GM06990 (cell line): ENCODE measurements around the gene RAB23.

Experiments used
- DNase-seq: peaks from one replicate; pipeline ENCODE4 v3.0.0-alpha.2; 2011; ENCODE audit not compliant: insufficient read length; ENCODE audit errors: extremely low read depth
- H3K27me3 ChIP-seq: replicated peaks from 2 replicates; pipeline ENCODE4 v1.6.0; 2011; ENCODE audit warnings: low read length; ENCODE audit not compliant: control insufficient read depth, insufficient read depth
- H3K36me3 ChIP-seq: 2 replicates; pipeline ENCODE4 v1.5.1; 2011; ENCODE audit warnings: low read length; ENCODE audit not compliant: control insufficient read depth, insufficient read depth
- H3K4me3 ChIP-seq: replicated peaks from 2 replicates; pipeline ENCODE4 v1.5.1; 2011; ENCODE audit warnings: low read depth, mild to moderate bottlenecking, control low read depth, low read length
- TF ChIP-seq, protein P1 (sequence below): IDR thresholded peaks from 2 replicates; pipeline ENCODE4 v1.5.1; 2011; ENCODE audit warnings: low read length, control low read depth, mild to moderate bottlenecking, inconsistent platforms; ENCODE audit not compliant: insufficient read depth, poor library complexity, severe bottlenecking

RAB23 gene

GRCh38 chr6:57195457-57195856, 26.6 kb downstream of the RAB23 start:
- no peak for DNase-seq
- TF ChIP-seq, protein P1, sequence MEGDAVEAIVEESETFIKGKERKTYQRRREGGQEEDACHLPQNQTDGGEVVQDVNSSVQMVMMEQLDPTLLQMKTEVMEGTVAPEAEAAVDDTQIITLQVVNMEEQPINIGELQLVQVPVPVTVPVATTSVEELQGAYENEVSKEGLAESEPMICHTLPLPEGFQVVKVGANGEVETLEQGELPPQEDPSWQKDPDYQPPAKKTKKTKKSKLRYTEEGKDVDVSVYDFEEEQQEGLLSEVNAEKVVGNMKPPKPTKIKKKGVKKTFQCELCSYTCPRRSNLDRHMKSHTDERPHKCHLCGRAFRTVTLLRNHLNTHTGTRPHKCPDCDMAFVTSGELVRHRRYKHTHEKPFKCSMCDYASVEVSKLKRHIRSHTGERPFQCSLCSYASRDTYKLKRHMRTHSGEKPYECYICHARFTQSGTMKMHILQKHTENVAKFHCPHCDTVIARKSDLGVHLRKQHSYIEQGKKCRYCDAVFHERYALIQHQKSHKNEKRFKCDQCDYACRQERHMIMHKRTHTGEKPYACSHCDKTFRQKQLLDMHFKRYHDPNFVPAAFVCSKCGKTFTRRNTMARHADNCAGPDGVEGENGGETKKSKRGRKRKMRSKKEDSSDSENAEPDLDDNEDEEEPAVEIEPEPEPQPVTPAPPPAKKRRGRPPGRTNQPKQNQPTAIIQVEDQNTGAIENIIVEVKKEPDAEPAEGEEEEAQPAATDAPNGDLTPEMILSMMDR = no peak
- H3K4me3 ChIP-seq = no peak overlapping the region
- H3K36me3 ChIP-seq = no peaks in the 10 kb centered on the region
- H3K27me3 ChIP-seq = no peaks in the 10 kb centered on the region

- H3K36me3 ChIP-seq = no peaks in the 10 kb centered on the region; the same call in 1 of the 2 replicates
- no peak for DNase-seq
Measured at GRCh38 chr6:57193177-57193576, 28.9 kb downstream of the RAB23 start.

GRCh38 chr6:57190140-57190539, 32.0 kb downstream of the RAB23 start:
- Histone ChIP-seq H3K27me3 (no peaks in the 10 kb centered on the region), H3K4me3 (no peak overlapping the region), H3K36me3 (no peaks in the 10 kb centered on the region; the same call in 1 of the 2 replicates)
- no peak for DNase-seq
- TF ChIP-seq, protein P1 = no peak

More at GRCh38 chr6:57193177-57193576, 28.9 kb downstream of the RAB23 start:
- TF ChIP-seq, protein P1 = no peak
- Histone ChIP-seq H3K27me3 (no peaks in the 10 kb centered on the region), H3K4me3 (no peak overlapping the region)

- Histone ChIP-seq H3K36me3 (peaks cover 6% of the 10 kb centered on the region), H3K27me3 (no peaks in the 10 kb centered on the region), H3K4me3 (no peak overlapping the region)
- TF ChIP-seq, protein P1 = no peak
- DNase-seq = no peak
Measured at GRCh38 chr6:57183336-57183735, 38.8 kb downstream of the RAB23 start.

DNA sequence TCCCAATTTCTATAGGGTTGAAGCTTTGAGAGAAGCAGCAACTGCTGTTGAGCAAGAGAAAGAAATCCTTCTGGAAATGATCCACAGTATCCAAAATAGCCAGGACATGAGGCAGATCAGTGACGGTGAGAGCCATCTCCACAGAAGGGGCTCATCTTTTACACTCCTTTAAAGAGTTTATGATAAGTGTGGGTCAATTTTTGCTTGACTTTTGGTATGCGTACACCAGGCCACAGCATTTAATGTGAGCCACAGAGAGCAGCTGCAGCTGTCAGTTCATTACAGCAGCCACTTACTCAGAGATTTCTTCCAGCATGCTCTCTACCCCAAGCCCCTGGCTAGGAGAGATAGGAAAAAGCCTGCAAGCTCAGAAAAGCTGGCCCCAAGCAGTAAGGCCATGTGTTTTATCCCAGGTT, 40.1 kb downstream of the RAB23 start:
- no peaks in the 10 kb centered on the region for H3K27me3 ChIP-seq
- peaks cover 6% of the 10 kb centered on the region for H3K36me3 ChIP-seq
- TF ChIP-seq, protein P1 = no peak
- no peak for DNase-seq
- H3K4me3 ChIP-seq = no peak overlapping the region

DNA sequence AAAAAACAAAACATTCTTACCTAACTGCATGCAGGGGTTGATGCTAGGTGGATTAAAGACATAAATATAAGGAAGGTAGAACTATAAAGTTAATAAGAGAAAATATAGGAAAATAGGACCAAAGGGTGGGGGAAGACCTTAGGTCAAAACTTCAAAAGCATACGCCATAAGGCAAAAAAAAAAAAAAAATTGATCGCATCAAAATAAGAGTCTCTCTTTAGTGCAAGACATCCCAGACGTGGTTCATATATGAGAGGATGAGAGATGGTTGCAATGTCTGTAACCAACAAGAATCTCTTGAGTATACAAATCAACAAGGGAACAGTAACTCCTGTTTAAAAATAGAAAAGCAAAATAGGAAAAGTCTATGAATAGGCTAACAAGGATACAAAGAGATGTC, 41.5 kb downstream of the RAB23 start:
- no peak for DNase-seq
- TF ChIP-seq, protein P1 = no peak
- H3K4me3 ChIP-seq = no peak overlapping the region
- H3K36me3 ChIP-seq = peaks cover 6% of the 10 kb centered on the region
- no peaks in the 10 kb centered on the region for H3K27me3 ChIP-seq
